ENCODE measurements around the gene UNC13D.

Gene UNC13D

GRCh38 chr17:75832652-75833400, 11.4 kb downstream of the UNC13D start:
- DNase-seq, result peak; percentile 50 to 56

GRCh38 chr17:75832164-75832651, 12.0 kb downstream of the UNC13D start:
- peak; percentile 65 to 71 for DNase-seq

DNA sequence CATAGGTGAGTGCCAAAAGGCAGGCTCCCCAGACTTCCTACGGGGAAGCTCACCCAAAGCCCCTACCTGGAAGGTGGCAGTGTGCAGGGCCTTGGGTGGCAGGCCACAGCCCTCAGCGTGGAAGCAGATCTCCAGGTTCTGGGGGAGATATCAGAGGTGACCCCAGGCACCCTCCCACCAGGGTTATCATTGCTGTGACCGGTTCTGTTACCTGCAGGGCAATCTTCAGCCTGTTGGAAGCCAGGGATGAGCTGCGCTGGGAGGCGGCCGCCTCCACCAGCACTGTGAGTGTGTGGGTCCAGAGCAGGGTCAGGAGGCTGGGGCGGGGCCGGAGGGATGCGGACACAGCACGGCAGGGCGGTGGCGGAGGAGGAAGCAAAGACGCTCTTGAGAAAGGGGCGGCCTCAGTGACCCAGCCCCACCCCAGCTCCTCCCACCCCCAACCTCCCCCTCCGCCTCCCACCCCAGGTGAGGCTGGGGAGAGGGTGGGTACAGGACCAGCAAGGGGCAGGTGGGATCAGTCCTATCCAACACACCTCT, 13.1 kb downstream of the UNC13D start:
- no peak for DNase-seq

DNA sequence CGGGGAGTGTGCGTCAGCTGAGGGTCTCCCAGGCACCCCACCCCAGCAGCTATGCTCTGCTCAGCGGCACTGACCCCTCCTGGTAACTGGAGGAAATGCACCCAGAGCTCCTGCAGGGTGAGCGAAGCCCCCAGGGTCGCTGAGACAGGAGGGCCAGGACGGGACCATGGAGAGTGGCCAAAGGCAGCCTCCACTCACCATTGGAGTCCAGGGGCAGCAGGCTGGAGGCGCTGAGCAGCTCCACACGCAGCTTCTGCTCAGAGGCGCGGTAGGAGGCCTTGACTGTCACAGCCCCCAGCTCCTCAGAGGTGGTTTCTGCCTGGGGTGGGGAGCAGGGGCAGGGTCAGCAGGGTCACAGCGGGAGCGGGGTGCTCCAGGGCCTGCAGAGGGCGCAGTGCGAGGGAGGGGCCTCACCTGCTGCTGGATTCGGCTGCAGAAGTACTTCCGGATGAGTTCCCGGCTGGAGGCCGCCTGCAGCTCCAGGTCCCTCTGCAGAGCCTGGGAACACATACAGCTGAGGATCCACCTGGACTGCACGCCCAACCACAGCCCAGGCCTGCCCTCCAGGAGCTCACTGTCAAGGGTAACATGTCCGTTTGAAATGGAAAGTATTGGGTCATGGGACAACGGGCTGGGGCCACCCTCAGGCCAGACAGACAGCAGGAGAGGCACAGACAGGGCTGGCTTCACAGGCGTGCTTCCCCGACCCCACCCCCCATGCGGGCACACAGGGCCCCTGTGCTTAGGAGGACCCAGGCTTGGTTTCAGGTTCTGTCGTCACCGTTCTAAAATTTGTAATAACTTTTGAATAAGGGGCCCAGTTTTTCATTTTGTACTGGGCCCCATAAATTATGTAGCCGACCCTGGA, 13.8 kb downstream of the UNC13D start:
- peak; percentile 56 to 64 for DNase-seq

GRCh38 chr17:75829747-75830146, 14.5 kb downstream of the UNC13D start:
- DNase-seq, result no peak

- no peak for DNase-seq
Measured at GRCh38 chr17:75828741-75829140, 15.5 kb downstream of the UNC13D start.

- DNase-seq, result no peak
Measured at GRCh38 chr17:75828076-75828400, 16.2 kb downstream of the UNC13D start.

DNA sequence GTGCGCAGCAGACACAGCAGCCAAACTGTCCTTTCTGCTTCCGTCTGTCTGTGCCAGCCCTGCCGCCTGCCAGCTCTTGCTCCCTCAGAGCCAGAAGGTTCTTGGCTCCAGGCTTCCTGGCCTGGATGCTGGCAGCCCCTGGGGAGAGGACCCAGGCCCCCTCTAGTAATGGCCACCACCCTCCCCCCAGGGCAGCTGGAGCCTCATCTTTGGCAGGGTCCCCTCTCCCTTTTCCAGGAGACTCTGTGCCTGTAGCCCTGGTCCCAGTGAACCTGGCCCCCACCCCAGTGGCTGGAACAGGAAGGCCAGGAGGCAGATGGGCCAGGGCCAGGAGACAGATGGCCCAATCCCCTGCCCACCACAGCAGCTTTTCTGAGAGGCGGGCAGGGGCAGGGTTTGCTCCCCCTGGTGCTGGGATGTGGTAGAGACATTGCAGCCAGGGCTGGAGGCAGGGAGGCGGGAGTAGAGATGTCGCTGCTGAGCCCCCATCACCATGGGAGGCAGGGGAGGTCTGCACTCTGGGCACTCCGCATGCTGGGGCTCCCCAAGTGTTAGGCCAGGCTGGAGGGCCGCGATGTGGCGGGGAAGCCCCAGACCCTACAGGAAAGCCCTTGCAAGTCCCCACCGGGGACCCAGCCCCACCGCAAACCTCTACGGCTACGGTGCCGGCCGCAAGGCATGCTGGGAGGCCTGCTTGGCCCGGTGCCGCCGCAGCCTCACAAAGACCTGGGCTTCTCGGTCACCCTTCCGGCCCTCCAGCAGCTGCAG, 16.7 kb downstream of the UNC13D start:
- peak; percentile 83 to 86 for DNase-seq

DNA sequence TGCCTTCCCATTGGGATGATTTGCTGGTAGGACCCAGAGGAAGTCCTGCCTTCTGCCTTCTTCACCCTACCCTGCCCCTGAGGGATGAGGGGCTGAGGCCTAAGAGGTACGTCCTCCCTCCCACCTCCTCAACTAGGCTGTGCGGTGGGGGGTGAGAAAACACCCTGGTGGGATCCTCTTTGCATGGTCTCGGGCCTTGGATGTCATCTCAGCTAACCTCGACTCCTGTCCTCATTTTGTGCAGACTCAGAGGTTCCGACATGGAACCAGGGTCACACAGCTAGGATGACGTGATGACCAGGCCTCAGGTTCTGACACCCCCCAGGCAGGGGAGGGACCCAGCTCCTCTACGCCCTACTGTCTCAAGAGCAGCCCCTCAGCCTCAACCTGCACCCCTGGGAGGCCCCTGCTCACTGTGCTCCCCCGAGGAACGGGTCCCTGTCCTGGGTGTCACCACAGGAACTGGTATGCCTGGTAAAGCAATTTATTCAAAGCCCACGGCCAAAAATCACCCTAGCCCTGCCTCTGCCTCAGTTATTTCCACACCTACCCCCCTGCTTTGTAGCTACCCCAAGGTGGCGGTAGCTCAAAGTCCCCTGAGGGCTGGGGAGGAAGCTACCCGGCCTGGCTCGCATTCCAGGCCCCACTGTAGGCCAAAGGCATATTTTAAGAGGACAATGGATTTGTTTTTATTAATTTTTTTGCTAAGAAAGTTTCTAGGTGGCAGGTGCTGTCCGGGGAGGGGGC, 17.5 kb downstream of the UNC13D start:
- no peak for DNase-seq

GRCh38 chr17:75825748-75826370, 18.3 kb downstream of the UNC13D start:
- no peak for DNase-seq

GRCh38 chr17:75825149-75825552, 19.1 kb downstream of the UNC13D start:
- DNase-seq, result no peak

GRCh38 chr17:75824666-75825065, 19.5 kb downstream of the UNC13D start:
- DNase-seq, result no peak

DNA sequence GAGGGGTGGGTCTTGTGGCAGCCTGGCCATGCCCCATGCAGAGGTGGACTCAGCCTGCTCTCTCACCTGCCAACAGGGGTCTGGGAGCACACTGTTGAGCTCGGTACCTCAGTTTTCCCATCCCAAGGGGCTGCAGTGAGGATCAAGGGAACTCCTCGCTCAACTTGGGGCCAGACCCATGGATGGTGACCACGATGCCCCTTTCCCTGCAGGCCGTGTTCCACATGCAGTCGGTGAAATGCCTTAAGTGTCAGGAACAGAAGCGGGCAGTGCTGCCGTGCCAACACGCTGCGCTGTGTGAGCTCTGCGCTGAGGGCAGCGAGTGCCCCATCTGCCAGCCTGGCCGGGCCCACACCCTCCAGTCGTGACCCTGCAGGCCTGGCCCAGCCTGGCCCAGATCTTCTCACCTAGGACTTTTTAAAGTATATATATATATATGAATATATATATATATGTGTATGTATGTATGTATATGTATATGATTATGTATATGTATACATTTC, 20.1 kb downstream of the UNC13D start:
- DNase-seq, result no peak

GRCh38 chr17:75823257-75824041, 20.8 kb downstream of the UNC13D start:
- DNase-seq, result no peak

- DNase-seq, result no peak
Measured at GRCh38 chr17:75822800-75823166, 21.4 kb downstream of the UNC13D start.

DNA sequence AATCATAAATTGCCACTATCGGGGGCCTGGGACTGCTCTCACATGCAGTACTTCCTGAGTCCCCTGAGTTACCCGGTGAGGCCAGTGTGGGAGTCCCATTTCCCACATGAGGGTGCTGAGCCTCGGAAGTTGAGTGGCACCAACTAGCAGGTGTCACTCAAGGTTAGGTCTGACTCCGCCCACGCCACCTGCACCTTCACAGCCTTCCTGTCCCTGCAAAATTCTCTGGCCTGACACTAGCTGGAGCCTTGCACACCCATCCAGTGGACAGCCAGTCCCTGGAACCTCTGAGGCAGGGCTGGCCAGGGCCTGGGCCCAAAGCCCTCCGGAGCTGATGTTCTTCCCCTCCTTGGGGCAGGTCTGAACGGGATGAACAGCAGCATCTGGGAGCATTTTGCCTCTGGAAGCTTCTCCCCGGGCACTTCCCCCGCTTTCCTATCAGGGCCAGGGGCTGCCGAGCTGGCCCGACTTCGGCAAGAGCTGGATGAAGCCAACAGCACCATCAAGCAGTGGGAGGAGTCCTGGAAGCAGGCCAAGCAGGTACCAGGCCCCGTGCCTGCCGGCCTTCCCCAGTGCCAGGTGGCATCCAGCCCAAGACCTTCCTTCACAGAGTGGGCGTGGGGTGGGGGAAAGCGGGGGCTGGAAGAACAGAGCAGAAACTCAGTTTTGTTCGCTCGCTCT, 21.9 kb downstream of the UNC13D start:
- DNase-seq, result peak; percentile 46 to 47

GRCh38 chr17:75821552-75821951, 22.7 kb downstream of the UNC13D start:
- DNase-seq, result no peak

- no peak for DNase-seq
Measured at GRCh38 chr17:75820094-75821080, 23.8 kb downstream of the UNC13D start.

DNA sequence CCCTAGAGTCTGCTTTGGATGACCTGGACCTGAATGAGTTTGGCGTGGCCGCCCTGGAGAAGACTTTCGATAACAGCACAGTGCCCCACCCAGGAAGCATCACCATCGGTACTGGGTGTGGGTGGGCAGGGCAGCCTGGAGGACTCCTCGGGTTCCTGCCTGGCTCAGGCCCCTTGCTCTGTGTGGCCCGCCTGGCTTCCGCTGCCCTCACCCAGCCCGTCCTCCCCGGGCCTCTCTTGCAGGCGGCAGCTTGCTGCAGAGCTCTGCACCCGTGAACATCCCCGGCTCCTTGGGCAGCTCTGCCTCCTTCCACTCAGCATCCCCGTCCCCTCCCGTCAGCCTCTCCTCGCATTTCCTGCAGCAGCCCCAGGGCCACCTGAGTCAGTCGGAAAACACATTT, 24.5 kb downstream of the UNC13D start:
- DNase-seq, result no peak
